HL-60 (cell line): ENCODE data around the gene GNLY.

Experiments
- CTCF ChIP-seq: IDR thresholded peaks from one replicate; pipeline ENCODE4 v1.5.1; 2011; ENCODE audit warnings: low read length, control low read depth, inconsistent platforms; ENCODE audit not compliant: insufficient read depth
- POLR2AphosphoS5 ChIP-seq: IDR thresholded peaks from 2 replicates; pipeline ENCODE4 v1.6.1; 2012; ENCODE audit warnings: low read depth
- REST ChIP-seq: IDR thresholded peaks from 2 replicates; pipeline ENCODE4 v1.6.1; 2012; ENCODE audit warnings: low read depth; ENCODE audit not compliant: insufficient replicate concordance

GRCh38 chr2:85707304-85707703, 13.1 kb downstream of the GNLY start:
- TF ChIP-seq CTCF = peak; percentile 97
- TF ChIP-seq POLR2AphosphoS5 = no peak
- TF ChIP-seq REST = no peak
